CD4-positive, alpha-beta T cell treated with Interleukin-15 for 4 hours (primary cell): ENCODE results near the gene SUPT6H.
"Not testable (repeated sequence)": the region's sequence is repeated elsewhere in the genome, so short reads cannot be mapped to it uniquely, and the experiment has no call there.

ENCODE experiments used
- DNase-seq: peaks from one replicate; pipeline ENCODE4 v3.0.0-alpha.2; 2020; ENCODE audit warnings: low spot score

The SUPT6H gene

DNA sequence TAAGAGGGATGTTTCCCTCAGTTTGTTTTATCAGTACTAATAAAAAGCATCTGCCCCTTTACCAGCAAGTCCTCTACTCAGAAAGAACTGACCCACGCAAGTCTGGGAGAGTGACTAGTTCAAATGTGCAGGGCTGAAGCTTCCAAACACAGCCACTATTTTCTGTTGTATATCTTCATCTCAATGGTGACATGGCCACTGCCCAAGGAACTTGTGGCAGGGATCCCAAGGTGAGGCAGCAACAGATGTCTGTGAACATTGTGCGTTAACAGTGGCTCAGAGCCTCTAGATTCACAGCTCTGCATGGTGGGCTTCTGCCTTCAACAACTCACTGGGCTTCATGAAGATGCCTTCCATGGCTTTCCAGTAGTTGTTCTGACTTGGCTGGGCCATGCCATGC, 13.3 kb upstream of the SUPT6H start:
- DNase-seq: no peak

- DNase-seq: no peak
Observed at GRCh38 chr17:28655160-28655559, 6.8 kb upstream of the SUPT6H start.

- no peak for DNase-seq
Observed at GRCh38 chr17:28657756-28658155, 4.2 kb upstream of the SUPT6H start.

- not testable (repeated sequence) for DNase-seq
Observed at GRCh38 chr17:28658342-28658741, 3.7 kb upstream of the SUPT6H start.

DNA sequence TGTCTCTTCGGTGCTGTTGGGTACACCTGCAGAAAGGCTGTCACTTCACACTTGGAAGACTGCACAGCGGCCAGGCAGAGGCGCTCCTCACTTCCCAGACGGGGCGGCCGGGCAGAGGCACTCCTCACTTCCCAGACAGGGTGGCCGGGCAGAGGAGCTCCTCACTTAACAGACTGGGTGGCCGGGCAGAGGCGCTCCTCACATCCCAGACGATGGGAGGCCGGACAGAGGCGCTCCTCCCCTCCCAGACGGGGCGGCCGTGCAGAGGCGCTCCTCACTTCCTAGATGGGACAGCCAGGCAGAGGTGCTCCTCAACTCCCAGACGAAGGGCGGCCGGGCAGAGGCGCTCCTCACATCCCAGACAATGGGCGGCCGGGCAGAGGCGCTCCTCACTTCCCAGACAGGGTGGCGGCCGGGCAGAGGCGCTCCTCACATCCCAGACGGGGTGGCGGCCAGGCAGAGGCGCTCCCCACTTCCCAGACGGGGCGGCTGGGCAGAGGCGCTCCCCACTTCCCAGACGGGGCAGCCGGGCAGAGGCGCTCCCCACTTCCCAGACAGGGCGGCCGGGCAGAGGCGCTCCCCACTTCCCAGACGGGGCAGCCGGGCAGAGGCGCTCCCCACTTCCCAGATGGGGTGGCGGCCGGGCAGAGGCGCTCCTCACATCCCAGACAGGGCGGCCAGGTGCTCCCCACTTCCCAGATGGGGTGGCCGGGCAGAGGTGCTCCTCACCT, 3.1 kb upstream of the SUPT6H start:
- not testable (repeated sequence) for DNase-seq

DNA sequence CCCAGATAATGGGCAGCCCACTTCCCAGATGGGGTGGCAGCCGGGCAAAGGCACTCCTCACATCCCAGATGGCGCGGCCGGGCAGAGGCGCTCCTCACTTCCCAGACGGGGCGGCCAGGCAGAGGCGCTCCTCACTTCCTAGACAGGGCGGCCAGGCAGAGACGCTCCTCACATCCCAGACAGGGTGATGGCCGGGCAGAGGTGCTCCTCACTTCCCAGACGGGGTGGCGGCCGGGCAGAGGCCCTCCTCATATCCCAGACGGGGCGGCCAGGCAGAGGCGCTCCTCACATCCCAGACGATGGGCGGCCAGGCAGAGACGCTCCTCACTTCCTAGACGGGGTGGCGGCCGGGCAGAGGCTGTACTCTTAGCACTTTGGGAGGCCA, 2.5 kb upstream of the SUPT6H start:
- DNase-seq: not testable (repeated sequence)

GRCh38 chr17:28662527-28662829, 473 bp downstream of the SUPT6H start:
- DNase-seq: no peak

- no peak for DNase-seq
Observed at GRCh38 chr17:28663723-28664122, 1.7 kb downstream of the SUPT6H start.

DNA sequence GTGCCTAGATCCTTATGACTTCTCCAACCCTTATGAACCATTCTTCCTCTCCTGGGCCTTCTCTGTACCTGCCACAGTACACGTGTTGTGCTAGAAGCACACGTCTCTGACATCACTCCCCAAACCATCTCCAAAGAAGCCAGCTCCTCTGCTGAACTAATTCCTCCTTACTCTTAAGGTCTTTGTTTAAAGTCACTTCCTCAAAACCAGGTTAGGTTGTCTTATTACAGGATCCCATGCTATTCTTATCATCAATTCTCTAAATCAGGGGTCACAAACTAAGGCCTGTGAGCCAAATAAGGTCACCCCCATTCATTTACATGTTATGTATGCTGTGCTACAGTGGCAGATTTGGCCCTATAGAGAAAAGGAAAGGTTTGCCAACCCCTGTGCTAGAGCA, 4.0 kb downstream of the SUPT6H start:
- DNase-seq: no peak

DNA sequence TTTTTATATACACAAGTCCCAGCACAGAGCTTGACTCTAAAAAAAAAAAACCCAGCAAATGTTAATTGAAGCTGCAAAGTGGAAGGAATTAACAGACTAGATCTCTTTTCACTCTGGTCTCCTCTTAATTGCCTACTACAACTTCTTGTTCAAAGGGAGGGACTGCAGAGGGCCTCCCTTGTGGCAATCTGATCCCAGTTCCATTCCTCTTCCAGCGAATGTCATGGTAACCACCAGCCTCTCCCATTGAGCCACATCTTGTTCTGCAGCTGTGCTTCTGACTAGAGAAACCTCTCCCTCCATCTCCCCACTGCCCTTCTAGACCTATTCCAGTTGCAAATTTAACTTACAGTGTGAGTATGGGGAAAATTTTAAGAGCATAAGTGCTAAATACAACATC, 5.9 kb downstream of the SUPT6H start:
- no peak for DNase-seq

DNA sequence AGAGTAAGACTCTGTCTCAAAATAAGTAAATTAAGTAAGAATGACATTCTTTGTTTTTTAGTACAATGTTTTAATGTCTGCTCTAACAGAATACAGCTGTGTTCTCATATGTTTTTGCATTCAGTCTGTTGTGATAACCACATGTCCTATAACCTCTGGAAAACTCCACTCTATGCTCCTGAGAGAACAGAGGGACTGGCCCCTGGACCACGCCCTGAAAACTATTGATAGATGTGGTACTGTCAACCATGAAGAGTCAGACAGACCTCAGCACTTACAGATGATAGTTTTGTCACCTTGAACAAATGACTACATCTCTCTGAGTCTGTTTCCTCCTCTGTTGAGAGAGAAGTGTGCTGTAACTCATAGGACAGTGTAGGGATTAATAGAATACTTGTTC, 7.9 kb downstream of the SUPT6H start:
- no peak for DNase-seq

DNA sequence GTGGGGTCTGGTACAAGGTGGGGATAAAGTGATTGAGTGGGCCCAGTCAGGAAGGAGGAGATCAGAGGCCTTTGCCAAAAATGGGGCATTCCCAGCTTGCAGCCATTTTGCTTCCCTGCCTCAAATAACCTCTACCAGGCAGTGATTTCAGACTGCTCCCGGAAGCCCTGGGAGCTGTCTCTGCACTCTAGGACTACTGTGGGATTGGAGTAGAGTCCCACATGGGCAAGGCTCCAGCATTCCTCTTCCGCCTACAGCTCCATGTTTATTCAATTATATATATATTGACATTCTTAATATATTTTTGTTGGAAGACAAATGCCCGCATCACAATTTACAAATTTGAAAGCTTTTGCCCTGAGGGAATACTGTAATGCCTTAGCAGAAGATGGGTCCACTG, 13.5 kb downstream of the SUPT6H start:
- no peak for DNase-seq

DNA sequence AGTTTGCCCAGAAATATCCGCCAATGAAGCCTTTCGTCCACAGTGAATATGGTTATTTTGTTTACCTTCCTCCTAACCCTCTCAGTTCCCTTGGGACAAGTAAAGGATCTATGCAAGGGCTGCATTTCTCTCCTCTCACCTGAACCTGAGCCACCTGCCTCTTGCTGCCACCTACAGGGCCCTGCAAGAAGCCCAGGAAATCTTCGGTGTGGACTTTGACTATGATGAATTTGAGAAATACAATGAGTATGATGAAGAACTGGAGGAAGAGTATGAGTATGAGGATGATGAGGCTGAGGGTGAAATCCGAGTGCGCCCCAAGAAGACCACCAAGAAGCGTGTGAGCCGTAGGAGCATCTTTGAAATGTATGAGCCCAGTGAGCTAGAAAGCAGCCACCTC, 14.0 kb downstream of the SUPT6H start:
- no peak for DNase-seq

DNA sequence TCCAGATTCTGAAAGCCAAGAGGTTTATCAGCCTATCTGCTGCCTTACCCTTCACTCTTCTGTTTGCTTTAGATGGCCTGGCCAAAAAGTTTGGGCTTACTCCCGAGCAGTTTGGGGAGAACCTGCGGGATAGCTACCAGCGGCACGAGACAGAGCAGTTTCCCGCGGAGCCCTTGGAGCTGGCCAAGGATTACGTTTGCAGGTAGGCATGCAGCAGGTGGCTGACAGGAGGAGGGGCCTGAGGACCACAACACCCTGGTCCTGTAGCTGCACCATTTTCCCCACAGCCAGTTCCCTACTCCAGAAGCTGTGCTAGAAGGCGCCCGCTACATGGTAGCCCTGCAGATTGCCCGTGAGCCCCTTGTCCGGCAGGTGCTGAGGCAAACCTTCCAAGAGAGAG, 20.6 kb downstream of the SUPT6H start:
- no peak for DNase-seq

DNA sequence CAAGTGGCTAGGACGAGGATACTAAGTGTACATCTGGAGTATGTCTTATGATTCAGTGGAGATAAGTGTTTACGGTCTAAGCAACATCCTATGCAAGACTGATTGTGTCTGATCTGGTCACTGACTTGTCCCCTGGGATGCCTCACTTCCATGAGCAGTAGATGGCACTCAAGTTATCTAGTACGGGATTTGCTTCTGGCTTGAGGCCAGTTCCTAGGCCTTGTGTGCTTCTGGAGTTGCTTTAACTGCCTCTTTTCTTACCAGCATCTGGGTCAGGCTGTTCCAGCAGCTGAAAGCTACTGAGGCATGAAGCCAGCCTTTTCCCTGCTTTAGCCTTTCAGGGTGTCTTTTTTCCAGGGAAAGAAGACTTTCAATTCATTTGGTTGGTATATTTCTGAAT, 23.0 kb downstream of the SUPT6H start:
- DNase-seq: no peak

DNA sequence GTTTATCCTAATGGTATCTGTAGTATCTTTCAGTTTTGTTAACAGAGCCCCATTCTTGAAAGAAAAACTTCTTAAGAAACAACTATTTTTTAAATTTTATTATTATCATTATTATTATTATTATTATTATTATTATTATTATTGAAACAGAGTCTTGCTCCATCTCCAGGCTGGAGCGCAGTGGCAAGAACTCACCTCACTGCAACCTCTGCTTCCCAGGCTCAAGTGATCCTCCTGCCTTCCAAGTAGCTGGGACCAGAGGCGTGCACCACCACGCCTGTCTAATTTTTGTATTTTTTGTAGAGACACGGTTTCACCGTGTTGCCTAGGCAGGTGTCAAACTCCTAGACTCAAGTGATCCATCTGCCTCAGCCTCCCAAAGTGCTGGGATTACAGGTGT, 23.4 kb downstream of the SUPT6H start:
- no peak for DNase-seq

- DNase-seq: no peak
Observed at GRCh38 chr17:28686296-28686695, 24.3 kb downstream of the SUPT6H start.

DNA sequence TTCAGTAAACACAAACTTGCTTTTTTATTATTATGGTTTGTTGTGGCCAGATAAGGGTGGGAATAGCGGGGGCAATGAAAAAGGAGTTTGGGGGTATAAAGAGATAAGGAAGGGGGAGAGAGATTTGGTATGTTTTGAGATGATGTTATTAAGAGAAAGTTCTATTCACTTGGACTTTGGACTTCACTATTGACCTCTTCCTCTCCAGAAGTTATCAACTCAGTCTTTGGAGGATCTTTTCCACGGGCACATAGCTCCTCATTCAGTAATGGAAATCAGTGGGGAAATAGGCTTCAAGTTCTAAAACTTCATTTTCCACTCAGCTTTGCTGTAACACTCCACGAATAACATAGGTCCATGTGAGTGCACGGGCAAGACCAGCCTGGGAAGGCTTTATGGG, 26.5 kb downstream of the SUPT6H start:
- no peak for DNase-seq

DNA sequence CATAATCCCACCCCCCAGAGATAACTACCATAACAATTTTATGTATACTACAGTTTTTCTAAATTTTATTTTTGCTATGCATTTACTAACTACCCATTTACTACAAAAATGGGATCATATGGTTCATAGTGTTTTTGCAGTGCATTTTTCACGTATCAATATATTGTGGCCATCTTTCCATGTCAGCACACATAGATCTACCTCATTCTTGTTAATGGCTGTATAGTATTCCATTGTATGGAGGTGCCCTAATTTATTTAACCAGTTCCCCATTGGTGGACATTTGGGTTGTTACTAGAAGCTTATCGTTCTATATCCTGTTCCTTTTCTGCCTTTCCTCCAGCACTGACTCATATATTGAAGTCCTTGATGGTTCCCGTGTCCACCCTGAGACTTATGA, 27.0 kb downstream of the SUPT6H start:
- no peak for DNase-seq

DNA sequence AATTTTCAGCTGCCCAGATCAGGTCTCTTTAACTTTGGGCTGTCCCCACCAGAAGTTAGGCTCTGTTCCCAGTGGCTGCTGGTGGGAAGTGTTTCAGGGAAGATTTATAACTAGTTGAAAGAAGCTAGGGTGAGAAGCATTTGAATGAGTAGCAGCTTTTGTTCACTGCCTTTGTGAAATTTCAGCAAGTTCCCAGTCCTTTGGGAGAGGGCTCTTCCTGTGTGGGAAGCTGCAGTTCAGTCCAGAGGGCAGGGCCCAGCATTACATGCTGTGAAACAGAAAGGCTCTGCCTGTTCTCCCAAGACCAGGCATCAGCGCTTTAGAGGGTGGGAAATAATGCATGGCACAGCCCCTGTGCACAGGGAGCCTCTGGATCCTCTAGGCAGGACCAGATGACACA, 31.9 kb downstream of the SUPT6H start:
- no peak for DNase-seq

GRCh38 chr17:28698253-28698941, 36.4 kb downstream of the SUPT6H start:
- no peak for DNase-seq

- no peak for DNase-seq
Observed at GRCh38 chr17:28700278-28700677, 38.3 kb downstream of the SUPT6H start.

GRCh38 chr17:28700830-28701492, 39.0 kb downstream of the SUPT6H start:
- DNase-seq: no peak
